ENCODE measurements around the gene BCAT1. TPM values are rescaled to one million over a fixed set of nuclear protein-coding genes. Genes with fewer than 3 reads are reported as not detected.

Gene BCAT1
- total RNA-seq, 2 experiments from 2014 or later: 53.3 to 55.6 TPM

GRCh38 chr12:24903329-24904088 lies 45.4 kb downstream of the BCAT1 start:
- Mint-ChIP-seq H3K9me3 (peaks cover 3% of the 10 kb centered on the region), H3K27ac (peak overlapping the region; percentile 21), H3K4me1 (ENCODE audit: low read depth) (peaks cover 35% of the 10 kb centered on the region), H3K36me3 (ENCODE audit: low read depth) (peaks cover 11% of the 10 kb centered on the region), H3K4me3 (peak overlapping the region; percentile 87), H3K27me3 (peaks cover 15% of the 10 kb centered on the region)
- ChIA-PET CTCF (interaction anchor here (0.6 to 1.4 kb wide), 5 partner anchors 18 to 89 kb away, joined by 3 to 5 read pairs (median 4); no protein-coding TSS in a partner anchor), POLR2A (interaction anchor here (0.6 to 1.3 kb wide), 4 partner anchors 10 to 58 kb away, joined by 3 to 4 read pairs (median 3); no protein-coding TSS in a partner anchor)
- no peak for TF ChIP-seq CTCF (IDR thresholded peaks at IDR 0.05)
- DNase-seq (peak; percentile 48), ATAC-seq (no peak)
- intact Hi-C loops (cut with micrococcal nuclease): loop anchor here (5.0 kb wide), 2 partner anchors 44 to 149 kb away; partner anchors contain the start of gene BCAT1

GRCh38 chr12:24902511-24903328 lies 46.2 kb downstream of the BCAT1 start:
- H3K27me3 Mint-ChIP-seq: peaks cover 17% of the 10 kb centered on the region
- POLR2A ChIA-PET: interaction anchor here (1.1 to 1.3 kb wide), 3 partner anchors 11 to 45 kb away, joined by 3 to 4 read pairs (median 3); no protein-coding TSS in a partner anchor
- H3K9me3 Mint-ChIP-seq: peaks cover 3% of the 10 kb centered on the region
- CTCF ChIA-PET: interaction anchor here (1.0 to 1.4 kb wide), 4 partner anchors 19 to 90 kb away, joined by 4 to 5 read pairs (median 4); no protein-coding TSS in a partner anchor
- DNase-seq (peak; percentile 64), ATAC-seq (peak; percentile 45)
- no peak for TF ChIP-seq CTCF (IDR thresholded peaks at IDR 0.05)
- peak overlapping the region; percentile 87 for H3K4me3 Mint-ChIP-seq
- peaks cover 11% of the 10 kb centered on the region for H3K36me3 Mint-ChIP-seq (ENCODE audit: low read depth)
- H3K4me1 Mint-ChIP-seq (ENCODE audit: low read depth): peaks cover 35% of the 10 kb centered on the region
- H3K27ac Mint-ChIP-seq: peak overlapping the region; percentile 88
- intact Hi-C loops (cut with micrococcal nuclease): loop anchor here (5.0 kb wide), 2 partner anchors 45 to 150 kb away; partner anchors contain the start of gene BCAT1

- ChIA-PET POLR2A (interaction anchor here (0.9 to 1.3 kb wide), 4 partner anchors 13 to 63 kb away, joined by 3 to 5 read pairs (median 4); partner anchors contain the start of gene BCAT1), CTCF (interaction anchor here (1.0 to 1.2 kb wide), 5 partner anchors 35 to 253 kb away, joined by 3 to 4 read pairs (median 4); no protein-coding TSS in a partner anchor)
- DNase-seq (peak; percentile 64), ATAC-seq (peak; percentile 26)
- Mint-ChIP-seq H3K4me3 (peak overlapping the region; percentile 87), H3K9me3 (peaks cover 3% of the 10 kb centered on the region), H3K4me1 (ENCODE audit: low read depth) (peaks cover 35% of the 10 kb centered on the region), H3K36me3 (ENCODE audit: low read depth) (peaks cover 11% of the 10 kb centered on the region), H3K27ac (peak overlapping the region; percentile 88), H3K27me3 (peaks cover 17% of the 10 kb centered on the region)
- no peak for TF ChIP-seq CTCF (IDR thresholded peaks at IDR 0.05)
- intact Hi-C loops (cut with micrococcal nuclease): loop anchor here (1.0 to 5.0 kb wide), 3 partner anchors 45 to 150 kb away; partner anchors contain the start of gene BCAT1
These were observed 47.1 kb downstream of the BCAT1 start for GRCh38 chr12:24901576-24902461.

GRCh38 chr12:24900196-24900595 lies 48.7 kb downstream of the BCAT1 start:
- CTCF ChIA-PET: interaction anchor here (1.2 kb wide), 1 partner anchor 48 kb away, joined by 4 read pairs; no protein-coding TSS in a partner anchor
- intact Hi-C loops (cut with micrococcal nuclease): loop anchor here (5.0 kb wide), 2 partner anchors 47 to 152 kb away; partner anchors contain the start of gene BCAT1
- Mint-ChIP-seq H3K27ac (no peak overlapping the region), H3K4me3 (no peak overlapping the region), H3K27me3 (peaks cover 17% of the 10 kb centered on the region), H3K36me3 (ENCODE audit: low read depth) (peaks cover 11% of the 10 kb centered on the region), H3K9me3 (peaks cover 3% of the 10 kb centered on the region), H3K4me1 (ENCODE audit: low read depth) (peaks cover 35% of the 10 kb centered on the region)
- no peak for ATAC-seq
- no peak for TF ChIP-seq CTCF (IDR thresholded peaks at IDR 0.05)
- POLR2A ChIA-PET: no interaction called here
- no peak for DNase-seq
